NCI-H2107 treated with DMSO at 0.1 percent for 48 hours (cell line): Measurements from ENCODE around the gene NSD2.
A peak's percentile ranks its signal among the peaks of the same experiment; 100 is the strongest.
"Not testable (repeated sequence)": the region's sequence is repeated elsewhere in the genome, so short reads cannot be mapped to it uniquely, and the experiment has no call there.

Experiments used
- DNase-seq: peaks from one replicate; lab custom pipeline; 2025; ENCODE audit not compliant: unreplicated experiment; lab: John Stamatoyannopoulos, UW

NSD2 gene

DNA sequence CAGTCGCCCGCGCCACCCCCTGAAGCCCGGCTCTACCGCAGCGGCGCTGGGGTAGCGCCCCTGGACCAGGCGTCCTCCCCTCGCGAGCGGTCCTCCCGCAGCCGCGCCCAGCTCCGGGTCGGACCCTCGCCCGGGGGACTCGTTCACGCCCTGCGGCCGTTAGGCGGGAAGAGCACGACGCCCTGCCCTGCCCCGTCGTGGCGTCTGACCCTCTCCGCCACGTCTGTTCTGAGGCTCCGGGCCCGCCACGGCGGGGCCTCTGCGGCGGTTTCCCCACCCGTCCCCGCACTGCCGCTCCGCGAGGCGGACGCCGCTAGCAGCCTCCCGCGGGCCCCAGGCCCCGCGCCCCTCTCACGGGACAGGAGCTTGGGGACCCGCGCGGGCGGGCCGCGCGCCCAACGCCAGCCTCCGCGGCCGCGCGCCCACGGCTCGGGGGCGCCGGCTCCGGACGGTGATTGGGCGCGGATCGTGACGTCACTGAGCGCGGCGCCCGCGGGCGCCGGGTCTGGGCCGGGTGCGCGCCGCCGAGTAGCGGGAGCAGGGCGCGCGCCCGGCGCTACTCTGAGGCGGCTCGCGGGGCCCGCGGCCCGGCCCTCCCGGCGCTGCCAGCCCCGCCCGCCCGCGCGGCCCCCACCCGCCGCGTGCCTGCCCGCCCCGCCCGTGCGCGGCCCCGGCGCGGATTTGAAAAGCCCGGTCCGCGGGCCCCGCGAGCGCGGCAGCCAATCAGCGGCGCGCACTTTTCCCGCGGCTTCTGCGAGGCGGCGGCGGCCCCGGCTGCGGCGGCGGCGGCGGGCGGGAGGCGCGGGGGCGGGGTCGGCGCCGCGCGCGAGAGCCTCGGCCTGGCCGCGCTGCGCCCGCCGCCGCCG, at the start of gene NSD2:
Gene NSD2, plus strand, starts transcription at position 816 of the 866 bp plus-strand sequence. CDS start 29,262 bp downstream, outside the sequence.
- DNase-seq, result peak; percentile 25

DNA sequence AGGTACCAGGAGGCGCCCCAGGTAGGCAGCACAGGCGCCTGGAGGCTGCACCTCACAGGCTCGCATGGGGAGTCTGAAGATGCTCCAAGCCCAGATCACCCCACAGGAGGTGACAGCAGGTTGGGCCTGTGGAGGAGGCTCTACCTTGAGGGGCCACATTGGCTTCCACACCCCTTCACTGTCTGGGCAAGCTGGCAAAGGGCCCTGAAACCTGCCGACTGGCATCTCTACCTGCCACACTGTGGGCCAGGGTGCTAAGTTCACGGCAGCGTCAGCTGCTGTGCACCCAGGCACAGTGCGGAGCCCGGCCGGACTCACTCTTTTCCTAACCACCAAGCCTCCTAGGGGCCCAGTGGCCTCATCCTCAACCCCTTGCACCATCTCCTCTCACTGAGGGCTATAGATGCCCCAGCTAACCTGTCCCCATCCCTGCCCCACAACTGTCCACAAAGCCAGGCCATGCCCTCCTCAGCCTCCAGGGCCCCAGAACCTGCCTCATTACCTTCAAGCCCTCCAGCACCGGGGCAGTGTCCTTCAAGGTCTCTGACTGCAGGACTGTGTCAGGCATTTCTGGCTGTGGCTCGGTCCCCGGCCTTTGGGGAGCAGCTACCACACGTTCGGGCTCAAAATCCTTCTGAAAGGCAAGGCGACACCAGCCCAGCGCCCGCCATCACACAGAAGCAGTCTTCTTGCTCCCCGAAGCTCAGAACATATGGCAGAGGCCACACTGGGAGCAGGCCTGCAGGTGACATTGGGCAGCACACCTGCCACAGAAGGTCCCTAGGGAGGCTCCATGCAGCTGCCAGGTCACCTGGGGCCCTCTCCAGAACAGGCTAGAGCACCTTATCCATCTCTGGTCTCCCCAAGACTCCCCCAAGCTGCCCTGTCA, 49.3 kb upstream of the NSD2 start:
- DNase-seq, result peak; percentile 4

- no peak for DNase-seq
Observed at GRCh38 chr4:1822568-1823544, 48.3 kb upstream of the NSD2 start.

DNA sequence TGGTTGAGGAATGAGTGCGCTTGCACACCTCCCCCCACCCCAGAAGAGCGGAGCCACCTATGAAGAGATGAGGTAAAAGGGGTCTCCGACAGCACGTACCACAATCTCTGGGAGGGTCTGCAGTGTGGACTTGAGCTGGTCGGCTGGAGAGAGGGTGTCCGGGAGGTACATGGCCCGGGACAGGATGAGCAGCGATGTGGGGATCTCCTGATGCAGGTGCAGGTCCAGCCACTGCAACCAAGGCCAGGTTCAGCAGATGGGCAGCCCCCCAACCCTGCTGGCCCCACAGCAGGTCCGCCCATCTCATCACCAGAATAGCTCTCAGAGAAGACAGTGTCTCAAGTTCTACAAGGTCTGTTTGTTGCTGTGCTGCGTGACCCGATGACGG, 47.7 kb upstream of the NSD2 start:
- no peak for DNase-seq

- DNase-seq, result no peak
Observed at GRCh38 chr4:1824746-1825145, 46.4 kb upstream of the NSD2 start.

GRCh38 chr4:1825326-1825725, 45.9 kb upstream of the NSD2 start:
- DNase-seq, result no peak

- DNase-seq, result no peak
Observed at GRCh38 chr4:1826531-1827350, 44.5 kb upstream of the NSD2 start.

DNA sequence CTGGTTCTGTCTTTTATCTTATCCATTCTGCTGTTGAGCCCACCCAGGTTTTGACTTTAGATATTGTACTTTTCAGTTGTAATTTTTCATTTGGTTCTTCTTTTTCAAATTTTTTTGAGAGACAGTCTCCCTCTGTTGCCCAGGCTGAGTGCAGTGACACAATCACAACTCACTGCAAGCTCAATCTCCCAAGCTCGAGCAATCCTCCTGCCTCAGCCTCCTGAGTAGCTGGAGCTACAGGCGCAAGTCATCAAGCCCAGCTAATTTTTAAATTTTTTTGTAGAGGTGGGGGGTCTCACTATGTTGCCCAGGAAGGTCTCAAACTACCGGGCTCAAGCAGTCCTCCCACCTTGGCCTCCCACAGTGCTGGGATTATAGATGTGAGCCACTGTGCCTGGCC, 41.0 kb upstream of the NSD2 start:
- DNase-seq, result no peak

DNA sequence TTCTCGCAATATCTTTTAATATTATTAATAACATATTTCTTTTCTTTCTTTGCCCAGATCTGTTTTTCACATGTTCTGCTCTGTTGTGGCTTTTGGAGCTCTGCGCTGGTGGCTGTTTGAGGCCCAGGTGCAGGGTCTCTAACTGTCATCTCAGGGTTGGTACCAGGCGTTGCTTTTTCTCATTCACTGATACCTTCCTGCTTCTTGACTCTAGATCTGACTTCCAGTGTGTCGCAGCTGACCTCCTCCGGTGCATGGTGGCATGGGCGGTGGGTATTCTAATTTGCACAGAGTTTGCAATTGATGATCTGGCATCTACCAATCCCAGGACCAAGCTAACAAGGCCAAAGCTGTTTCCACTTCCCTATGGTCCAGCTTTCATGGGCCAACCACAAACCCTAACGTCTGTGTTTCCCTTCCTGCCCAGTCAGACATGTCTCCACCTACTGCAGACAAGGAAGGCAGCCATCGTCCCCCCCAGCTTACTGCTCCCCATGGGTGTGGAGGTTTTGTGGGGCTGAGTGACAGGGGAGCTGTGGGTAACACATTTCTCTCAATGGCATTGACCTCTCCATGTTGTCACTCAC, 40.5 kb upstream of the NSD2 start:
- no peak for DNase-seq

DNA sequence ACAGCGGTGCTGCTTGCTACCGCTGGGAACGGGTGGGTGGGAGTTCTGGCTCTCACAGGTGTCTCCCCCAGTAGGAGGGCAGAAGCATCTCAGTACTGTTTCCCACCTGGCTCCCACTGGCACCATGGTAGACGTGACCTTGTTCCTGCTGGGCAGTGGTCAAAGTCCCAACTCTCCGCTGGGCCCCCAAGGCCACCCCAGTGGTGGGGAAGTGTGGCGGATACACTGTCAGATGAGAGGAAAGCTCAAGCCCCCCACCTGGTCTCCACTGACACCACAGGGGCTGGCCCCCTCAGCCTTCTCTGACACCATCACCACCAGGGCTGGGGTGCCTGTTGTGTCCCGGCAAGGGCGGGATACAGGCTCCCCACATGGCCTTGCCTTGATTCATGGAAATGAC, 39.9 kb upstream of the NSD2 start:
- no peak for DNase-seq

GRCh38 chr4:1832690-1833089, 38.5 kb upstream of the NSD2 start:
- no peak for DNase-seq

DNA sequence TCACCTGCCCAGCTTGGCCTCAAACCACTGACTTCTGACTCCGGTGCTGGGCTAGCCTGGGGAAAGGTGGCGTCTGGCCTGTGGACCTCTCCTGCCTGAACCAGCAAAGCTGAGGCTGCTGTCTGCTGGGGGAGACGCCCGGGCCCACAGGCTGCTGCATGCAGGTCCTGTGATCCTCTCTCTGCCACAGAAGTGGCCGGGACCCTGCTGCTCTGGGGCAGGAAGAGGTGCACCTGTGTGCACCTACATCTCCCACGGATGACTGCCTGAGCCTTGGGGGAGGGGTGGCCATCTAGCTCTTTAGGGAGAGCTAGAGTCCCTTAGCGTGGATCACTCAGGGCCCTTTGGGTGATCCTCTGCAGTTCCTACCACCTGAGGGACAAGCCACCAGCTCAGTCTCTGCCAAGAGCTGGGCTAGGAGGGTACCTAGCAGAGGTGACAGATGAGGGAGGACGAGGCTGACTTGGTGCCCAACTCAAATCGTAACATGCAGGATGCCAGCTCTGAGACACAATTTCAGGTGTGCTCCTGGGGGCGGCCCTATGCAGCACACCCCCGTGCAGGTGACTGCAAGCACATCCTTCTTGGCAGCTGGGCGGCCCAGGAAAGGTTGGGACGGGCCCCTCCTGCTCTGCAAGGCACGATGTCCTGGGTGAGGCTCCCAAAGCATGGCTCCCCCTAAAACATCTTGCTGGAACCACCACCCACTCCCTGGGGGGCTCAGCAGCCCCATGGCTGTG, 37.7 kb upstream of the NSD2 start:
- no peak for DNase-seq

DNA sequence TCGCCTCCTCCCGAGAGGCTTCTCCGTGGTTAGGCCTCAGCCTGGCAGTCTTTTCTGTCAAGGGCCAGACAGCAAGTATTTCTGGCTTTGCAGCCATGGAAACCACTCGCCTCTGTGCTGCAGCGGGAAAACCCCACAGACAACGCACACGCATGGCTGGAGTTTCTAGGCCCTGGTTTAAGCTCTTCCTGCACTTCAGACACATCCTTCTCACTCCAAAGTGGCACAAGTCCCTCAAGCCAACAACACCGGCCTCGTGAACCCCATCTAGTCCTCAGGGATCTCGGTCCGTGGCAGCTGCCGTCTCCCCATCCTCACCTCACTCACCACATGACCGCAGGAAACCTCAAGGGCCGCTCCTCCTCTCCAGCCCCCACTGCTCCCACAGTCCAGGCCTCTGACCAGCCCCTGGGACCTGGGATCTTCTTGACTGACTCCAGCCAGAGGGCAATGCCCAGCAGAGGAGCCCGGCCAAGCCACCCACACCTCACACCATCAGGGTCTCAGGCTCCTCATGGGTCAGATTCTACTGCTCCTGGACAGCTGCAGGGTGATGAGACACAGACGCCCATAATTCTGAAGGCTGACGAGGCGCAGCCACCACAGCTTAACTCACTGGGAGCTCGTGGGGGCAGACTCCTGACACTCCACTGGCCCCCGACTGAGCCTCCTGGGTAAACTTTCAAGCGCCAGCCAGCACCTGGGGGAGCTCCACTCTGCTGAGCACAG, 37.0 kb upstream of the NSD2 start:
- no peak for DNase-seq

- not testable (repeated sequence) for DNase-seq
Observed at GRCh38 chr4:1835836-1836235, 35.4 kb upstream of the NSD2 start.

GRCh38 chr4:1836650-1837049, 34.5 kb upstream of the NSD2 start:
- no peak for DNase-seq

- no peak for DNase-seq
Observed at GRCh38 chr4:1837069-1837468, 34.1 kb upstream of the NSD2 start.

DNA sequence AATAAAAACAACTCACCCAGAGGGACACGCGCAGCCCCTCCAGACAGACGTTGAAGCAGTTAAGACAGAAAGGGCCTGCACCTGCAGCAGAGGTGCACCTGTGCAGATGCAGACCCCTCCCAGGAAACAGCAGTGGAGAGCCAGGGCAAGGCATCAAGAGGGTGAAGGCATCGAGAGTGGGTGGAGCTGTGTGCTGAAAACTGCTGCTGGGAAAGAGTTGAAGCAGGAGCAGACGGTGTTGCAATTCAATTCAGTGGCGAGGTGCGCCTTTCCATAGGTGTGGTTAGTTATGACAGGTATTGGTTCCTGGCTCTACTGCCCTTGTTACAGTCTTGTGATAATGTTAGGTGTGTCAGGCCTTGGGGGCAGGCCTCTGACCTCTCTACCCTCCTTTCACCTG, 31.9 kb upstream of the NSD2 start:
- no peak for DNase-seq

GRCh38 chr4:1841201-1841886, 29.8 kb upstream of the NSD2 start:
- DNase-seq, result no peak
